Hepatocyte (in vitro differentiated cells): ENCODE results near the gene PRTG.

ENCODE experiments used
- EZH2 ChIP-seq: fragments of 200-600 bp; sonication (generic); IDR thresholded peaks from 2 replicates; pipeline ENCODE4 v1.6.1; 2016; ENCODE audit warnings: antibody characterized with exemption, mild to moderate bottlenecking, borderline replicate concordance
- TF ChIP-seq, protein P1 (sequence below): fragments of 200-600 bp; sonication (generic); IDR thresholded peaks from 2 replicates; pipeline ENCODE4 v1.5.1; 2016; ENCODE audit warnings: antibody characterized with exemption, mild to moderate bottlenecking; ENCODE audit not compliant: poor library complexity

GRCh38 chr15:55774113-55774970 is 31.4 kb upstream of the PRTG start:
- TF ChIP-seq, protein P1, sequence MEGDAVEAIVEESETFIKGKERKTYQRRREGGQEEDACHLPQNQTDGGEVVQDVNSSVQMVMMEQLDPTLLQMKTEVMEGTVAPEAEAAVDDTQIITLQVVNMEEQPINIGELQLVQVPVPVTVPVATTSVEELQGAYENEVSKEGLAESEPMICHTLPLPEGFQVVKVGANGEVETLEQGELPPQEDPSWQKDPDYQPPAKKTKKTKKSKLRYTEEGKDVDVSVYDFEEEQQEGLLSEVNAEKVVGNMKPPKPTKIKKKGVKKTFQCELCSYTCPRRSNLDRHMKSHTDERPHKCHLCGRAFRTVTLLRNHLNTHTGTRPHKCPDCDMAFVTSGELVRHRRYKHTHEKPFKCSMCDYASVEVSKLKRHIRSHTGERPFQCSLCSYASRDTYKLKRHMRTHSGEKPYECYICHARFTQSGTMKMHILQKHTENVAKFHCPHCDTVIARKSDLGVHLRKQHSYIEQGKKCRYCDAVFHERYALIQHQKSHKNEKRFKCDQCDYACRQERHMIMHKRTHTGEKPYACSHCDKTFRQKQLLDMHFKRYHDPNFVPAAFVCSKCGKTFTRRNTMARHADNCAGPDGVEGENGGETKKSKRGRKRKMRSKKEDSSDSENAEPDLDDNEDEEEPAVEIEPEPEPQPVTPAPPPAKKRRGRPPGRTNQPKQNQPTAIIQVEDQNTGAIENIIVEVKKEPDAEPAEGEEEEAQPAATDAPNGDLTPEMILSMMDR: peak; percentile 59
- no peak for TF ChIP-seq EZH2
